WTC11 (cell line): ENCODE data around the gene BOC. TPM values are rescaled to one million over a fixed set of nuclear protein-coding genes. Genes with fewer than 3 reads are reported as not detected.

Source experiments
- ATAC-seq: fragments of 200-7000 bp; cut with Tn5 transposase; 2 replicates; pipeline ENCODE4 v1.10.0; 2021; ENCODE audit warnings: mild to moderate bottlenecking, moderate library complexity
- CTCF ChIA-PET: fragments of 300-600 bp; sonication (Branson Sonifier 250); formaldehyde crosslinking; loops from one replicate; lab custom pipeline; 2021; ENCODE audit warnings: antibody characterized with exemption; lab: Charles Lee
- POLR2A ChIA-PET: fragments of 350-600 bp; sonication (Branson Sonifier 250); formaldehyde crosslinking; loops from one replicate; lab custom pipeline; 2021; ENCODE audit warnings: antibody characterized with exemption; lab: Charles Lee
- DNase-seq: peaks from one replicate; pipeline ENCODE4 v3.0.0; 2021; ENCODE audit warnings: low spot score
- H3K27ac Mint-ChIP-seq: 2 replicates; pipeline ENCODE4 v1.8.0; 2021; ENCODE audit warnings: mixed read lengths
- H3K27me3 Mint-ChIP-seq: 2 replicates; pipeline ENCODE4 v1.8.0; 2021; ENCODE audit warnings: low read depth, mild to moderate bottlenecking, moderate library complexity, mixed read lengths
- H3K36me3 Mint-ChIP-seq: 2 replicates; pipeline ENCODE4 v1.8.0; 2021; ENCODE audit warnings: mixed read lengths
- H3K4me1 Mint-ChIP-seq: 2 replicates; pipeline ENCODE4 v1.8.0; 2022; ENCODE audit warnings: mixed read lengths
- H3K4me3 Mint-ChIP-seq: 2 replicates; pipeline ENCODE4 v1.8.0; 2021; ENCODE audit warnings: mild to moderate bottlenecking, moderate library complexity, mixed read lengths
- H3K9me3 Mint-ChIP-seq: 2 replicates; pipeline ENCODE4 v1.8.0; 2021; ENCODE audit warnings: mixed read lengths
- ATF1 ChIP-seq: sonication (generic); formaldehyde crosslinking; IDR thresholded peaks from 2 replicates; pipeline ENCODE4 v1.8.1; 2023; ENCODE audit warnings: mild to moderate bottlenecking, moderate library complexity, missing genetic modification reagents
- CBFB ChIP-seq: sonication (generic); formaldehyde crosslinking; IDR thresholded peaks from 2 replicates; pipeline ENCODE4 v1.8.1; 2022; ENCODE audit warnings: mild to moderate bottlenecking, low read depth, missing genetic modification reagents
- FOXJ3 ChIP-seq: sonication (generic); formaldehyde crosslinking; IDR thresholded peaks from 2 replicates; pipeline ENCODE4 v1.9.0; 2021; ENCODE audit warnings: missing genetic modification reagents, mild to moderate bottlenecking, borderline replicate concordance
- GABPB1 ChIP-seq: sonication (generic); formaldehyde crosslinking; IDR thresholded peaks from 2 replicates; pipeline ENCODE4 v1.8.1; 2023; ENCODE audit warnings: mild to moderate bottlenecking, missing genetic modification reagents
- GRHL2 ChIP-seq: fragments of 250-450 bp; sonication (Bioruptor Pico); IDR thresholded peaks from 2 replicates; pipeline ENCODE4 v1.8.0; 2022; ENCODE audit warnings: mild to moderate bottlenecking, moderate library complexity; ENCODE audit not compliant: insufficient replicate concordance, severe bottlenecking
- IRF2 ChIP-seq: sonication (generic); formaldehyde crosslinking; IDR thresholded peaks from 2 replicates; pipeline ENCODE4 v1.8.0; 2022; ENCODE audit warnings: low read depth, missing genetic modification reagents, borderline replicate concordance
- NFATC4 ChIP-seq: fragments of 250-450 bp; sonication (Bioruptor Pico); IDR thresholded peaks from 2 replicates; pipeline ENCODE4 v1.9.0; 2021; ENCODE audit warnings: mild to moderate bottlenecking
- NFYB ChIP-seq: sonication (generic); formaldehyde crosslinking; conservative IDR thresholded peaks from 2 replicates; pipeline ENCODE4 v1.8.0; 2022; ENCODE audit warnings: low read depth, missing genetic modification reagents
- OVOL2 ChIP-seq: fragments of 250-450 bp; sonication (Bioruptor Pico); IDR thresholded peaks from 2 replicates; pipeline ENCODE4 v1.9.0; 2021; ENCODE audit warnings: mild to moderate bottlenecking, borderline replicate concordance
- SMAD3 ChIP-seq: sonication (generic); formaldehyde crosslinking; IDR thresholded peaks from 2 replicates; pipeline ENCODE4 v1.8.0; 2022; ENCODE audit warnings: missing genetic modification reagents, mild to moderate bottlenecking, borderline replicate concordance
- ZNF219 ChIP-seq: sonication (generic); formaldehyde crosslinking; IDR thresholded peaks from 2 replicates; pipeline ENCODE4 v1.8.0; 2023; ENCODE audit warnings: missing genetic modification reagents, mild to moderate bottlenecking, borderline replicate concordance
- ZNF232 ChIP-seq: sonication (generic); formaldehyde crosslinking; IDR thresholded peaks from 2 replicates; pipeline ENCODE4 v1.8.0; 2022; ENCODE audit warnings: mild to moderate bottlenecking, missing genetic modification reagents
- ZNF263 ChIP-seq: sonication (generic); formaldehyde crosslinking; IDR thresholded peaks from 2 replicates; pipeline ENCODE4 v1.8.1; 2022; ENCODE audit warnings: low read depth, mild to moderate bottlenecking, moderate library complexity, missing genetic modification reagents
- total RNA-seq: library from RNA; stranded (reverse); gene quantifications from 3 replicates; pipeline ENCODE4 v1.2.3, GENCODE V29; 2021
- TF ChIP-seq, protein P1 (sequence below): sonication (generic); formaldehyde crosslinking; IDR thresholded peaks from 2 replicates; pipeline ENCODE4 v1.8.1; 2023; ENCODE audit warnings: mild to moderate bottlenecking, missing genetic modification reagents
- TF ChIP-seq, protein P2 (sequence below): fragments of 250-450 bp; sonication (Bioruptor Pico); IDR thresholded peaks from 2 replicates; pipeline ENCODE4 v1.9.0; 2021; ENCODE audit warnings: mild to moderate bottlenecking
- TF ChIP-seq, protein P3 (sequence below): sonication (generic); formaldehyde crosslinking; IDR thresholded peaks from 2 replicates; pipeline ENCODE4 v1.8.0; 2022; ENCODE audit warnings: mild to moderate bottlenecking, missing genetic modification reagents
- TF ChIP-seq, protein P4 (sequence below): sonication (generic); formaldehyde crosslinking; IDR thresholded peaks from 2 replicates; pipeline ENCODE4 v1.8.0; 2023; ENCODE audit warnings: missing genetic modification reagents
- TF ChIP-seq, protein P5 (sequence below): sonication (generic); formaldehyde crosslinking; IDR thresholded peaks from 2 replicates; pipeline ENCODE4 v1.8.0; 2022; ENCODE audit warnings: mild to moderate bottlenecking, missing genetic modification reagents

BOC gene
- total RNA-seq, 1 experiment from 2014 or later, result 8.0 TPM

DNA sequence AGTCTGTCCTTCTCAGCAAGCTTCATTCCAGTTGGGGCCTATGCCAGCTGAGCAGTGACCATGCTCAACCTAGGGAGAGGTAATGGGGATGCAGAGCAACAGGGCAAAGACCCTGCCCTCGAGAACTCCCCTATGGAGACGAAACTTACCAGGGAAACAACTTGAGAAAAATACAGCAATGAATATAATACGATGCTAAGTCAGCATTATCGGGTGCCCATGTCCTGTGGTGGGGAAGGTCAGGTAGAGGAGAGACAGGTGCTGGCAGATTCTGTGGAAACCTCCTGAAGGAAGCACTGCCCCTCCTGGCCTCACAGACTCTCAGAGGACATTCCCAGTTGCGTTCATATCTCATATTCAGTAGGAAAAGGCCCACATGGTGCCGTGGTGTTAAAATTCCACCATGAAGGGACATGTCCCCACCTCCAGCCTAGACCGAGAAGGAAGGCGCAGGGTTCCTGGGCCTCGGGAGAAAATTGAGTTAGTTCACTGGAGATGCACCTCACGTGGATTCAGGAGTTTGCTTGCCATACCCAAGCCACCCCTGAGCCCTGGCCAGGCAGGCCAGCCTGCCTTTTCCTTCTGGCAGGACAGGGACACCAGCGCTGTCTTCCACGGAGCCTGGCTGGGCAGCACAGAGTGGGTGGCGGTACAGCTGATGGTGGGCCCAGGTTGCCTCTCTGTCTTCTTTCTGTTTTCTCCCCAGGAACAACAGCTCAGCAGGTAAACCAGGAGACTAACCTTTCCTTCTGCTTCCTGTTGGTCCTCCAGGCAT, 62.4 kb downstream of the BOC start:
- CTCF ChIA-PET, result interaction anchor here (1.5 to 2.4 kb wide), 3 partner anchors 9 to 18 kb away, joined by 5 to 13 read pairs (median 6); no protein-coding TSS in a partner anchor
- Mint-ChIP-seq H3K27ac (no peak overlapping the region), H3K36me3 (no peaks in the 10 kb centered on the region), H3K4me3 (no peak overlapping the region), H3K27me3 (no peaks in the 10 kb centered on the region; the same call in 1 of the 2 replicates), H3K9me3 (no peaks in the 10 kb centered on the region), H3K4me1 (peaks cover 22% of the 10 kb centered on the region)
- ATAC-seq, result no peak
- TF ChIP-seq, protein P1, sequence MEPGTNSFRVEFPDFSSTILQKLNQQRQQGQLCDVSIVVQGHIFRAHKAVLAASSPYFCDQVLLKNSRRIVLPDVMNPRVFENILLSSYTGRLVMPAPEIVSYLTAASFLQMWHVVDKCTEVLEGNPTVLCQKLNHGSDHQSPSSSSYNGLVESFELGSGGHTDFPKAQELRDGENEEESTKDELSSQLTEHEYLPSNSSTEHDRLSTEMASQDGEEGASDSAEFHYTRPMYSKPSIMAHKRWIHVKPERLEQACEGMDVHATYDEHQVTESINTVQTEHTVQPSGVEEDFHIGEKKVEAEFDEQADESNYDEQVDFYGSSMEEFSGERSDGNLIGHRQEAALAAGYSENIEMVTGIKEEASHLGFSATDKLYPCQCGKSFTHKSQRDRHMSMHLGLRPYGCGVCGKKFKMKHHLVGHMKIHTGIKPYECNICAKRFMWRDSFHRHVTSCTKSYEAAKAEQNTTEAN (CRISPR knock-in tag), result no peak
- no peak for TF ChIP-seq ZNF219 (CRISPR knock-in tag)
- TF ChIP-seq CBFB, result no peak
- no peak for TF ChIP-seq ZNF232
- no peak for TF ChIP-seq NFYB (CRISPR knock-in tag)
- TF ChIP-seq, protein P2, sequence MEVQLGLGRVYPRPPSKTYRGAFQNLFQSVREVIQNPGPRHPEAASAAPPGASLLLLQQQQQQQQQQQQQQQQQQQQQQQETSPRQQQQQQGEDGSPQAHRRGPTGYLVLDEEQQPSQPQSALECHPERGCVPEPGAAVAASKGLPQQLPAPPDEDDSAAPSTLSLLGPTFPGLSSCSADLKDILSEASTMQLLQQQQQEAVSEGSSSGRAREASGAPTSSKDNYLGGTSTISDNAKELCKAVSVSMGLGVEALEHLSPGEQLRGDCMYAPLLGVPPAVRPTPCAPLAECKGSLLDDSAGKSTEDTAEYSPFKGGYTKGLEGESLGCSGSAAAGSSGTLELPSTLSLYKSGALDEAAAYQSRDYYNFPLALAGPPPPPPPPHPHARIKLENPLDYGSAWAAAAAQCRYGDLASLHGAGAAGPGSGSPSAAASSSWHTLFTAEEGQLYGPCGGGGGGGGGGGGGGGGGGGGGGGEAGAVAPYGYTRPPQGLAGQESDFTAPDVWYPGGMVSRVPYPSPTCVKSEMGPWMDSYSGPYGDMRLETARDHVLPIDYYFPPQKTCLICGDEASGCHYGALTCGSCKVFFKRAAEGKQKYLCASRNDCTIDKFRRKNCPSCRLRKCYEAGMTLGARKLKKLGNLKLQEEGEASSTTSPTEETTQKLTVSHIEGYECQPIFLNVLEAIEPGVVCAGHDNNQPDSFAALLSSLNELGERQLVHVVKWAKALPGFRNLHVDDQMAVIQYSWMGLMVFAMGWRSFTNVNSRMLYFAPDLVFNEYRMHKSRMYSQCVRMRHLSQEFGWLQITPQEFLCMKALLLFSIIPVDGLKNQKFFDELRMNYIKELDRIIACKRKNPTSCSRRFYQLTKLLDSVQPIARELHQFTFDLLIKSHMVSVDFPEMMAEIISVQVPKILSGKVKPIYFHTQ (CRISPR knock-in tag), result no peak
- TF ChIP-seq OVOL2 (CRISPR knock-in tag), result no peak
- no peak for TF ChIP-seq ATF1 (CRISPR knock-in tag)
- TF ChIP-seq, protein P3, sequence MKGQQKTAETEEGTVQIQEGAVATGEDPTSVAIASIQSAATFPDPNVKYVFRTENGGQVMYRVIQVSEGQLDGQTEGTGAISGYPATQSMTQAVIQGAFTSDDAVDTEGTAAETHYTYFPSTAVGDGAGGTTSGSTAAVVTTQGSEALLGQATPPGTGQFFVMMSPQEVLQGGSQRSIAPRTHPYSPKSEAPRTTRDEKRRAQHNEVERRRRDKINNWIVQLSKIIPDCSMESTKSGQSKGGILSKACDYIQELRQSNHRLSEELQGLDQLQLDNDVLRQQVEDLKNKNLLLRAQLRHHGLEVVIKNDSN (CRISPR knock-in tag), result no peak
- no peak for TF ChIP-seq SMAD3
- no peak for TF ChIP-seq IRF2 (CRISPR knock-in tag)
- TF ChIP-seq GRHL2, result no peak
- TF ChIP-seq ZNF263 (CRISPR knock-in tag), result no peak
- TF ChIP-seq FOXJ3, result no peak
- TF ChIP-seq, protein P4, sequence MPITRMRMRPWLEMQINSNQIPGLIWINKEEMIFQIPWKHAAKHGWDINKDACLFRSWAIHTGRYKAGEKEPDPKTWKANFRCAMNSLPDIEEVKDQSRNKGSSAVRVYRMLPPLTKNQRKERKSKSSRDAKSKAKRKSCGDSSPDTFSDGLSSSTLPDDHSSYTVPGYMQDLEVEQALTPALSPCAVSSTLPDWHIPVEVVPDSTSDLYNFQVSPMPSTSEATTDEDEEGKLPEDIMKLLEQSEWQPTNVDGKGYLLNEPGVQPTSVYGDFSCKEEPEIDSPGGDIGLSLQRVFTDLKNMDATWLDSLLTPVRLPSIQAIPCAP, result no peak
- TF ChIP-seq, protein P5, sequence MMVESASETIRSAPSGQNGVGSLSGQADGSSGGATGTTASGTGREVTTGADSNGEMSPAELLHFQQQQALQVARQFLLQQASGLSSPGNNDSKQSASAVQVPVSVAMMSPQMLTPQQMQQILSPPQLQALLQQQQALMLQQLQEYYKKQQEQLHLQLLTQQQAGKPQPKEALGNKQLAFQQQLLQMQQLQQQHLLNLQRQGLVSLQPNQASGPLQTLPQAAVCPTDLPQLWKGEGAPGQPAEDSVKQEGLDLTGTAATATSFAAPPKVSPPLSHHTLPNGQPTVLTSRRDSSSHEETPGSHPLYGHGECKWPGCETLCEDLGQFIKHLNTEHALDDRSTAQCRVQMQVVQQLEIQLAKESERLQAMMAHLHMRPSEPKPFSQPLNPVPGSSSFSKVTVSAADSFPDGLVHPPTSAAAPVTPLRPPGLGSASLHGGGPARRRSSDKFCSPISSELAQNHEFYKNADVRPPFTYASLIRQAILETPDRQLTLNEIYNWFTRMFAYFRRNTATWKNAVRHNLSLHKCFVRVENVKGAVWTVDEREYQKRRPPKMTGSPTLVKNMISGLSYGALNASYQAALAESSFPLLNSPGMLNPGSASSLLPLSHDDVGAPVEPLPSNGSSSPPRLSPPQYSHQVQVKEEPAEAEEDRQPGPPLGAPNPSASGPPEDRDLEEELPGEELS, result no peak
- no peak for TF ChIP-seq GABPB1 (CRISPR knock-in tag)
- TF ChIP-seq NFATC4, result no peak
- no peak for DNase-seq
- POLR2A ChIA-PET, result no interaction called here
